LNCaP clone FGC (cell line): ENCODE results near the gene SAMD14.

Experiments
- DNase-seq: peaks from one replicate; pipeline ENCODE4 v3.0.0-alpha.2; 2011; ENCODE audit warnings: low read depth
- H3K4me3 ChIP-seq: 2 replicates; pipeline ENCODE4 v1.5.1; 2011; ENCODE audit warnings: mild to moderate bottlenecking, low read depth, low read length, control low read depth
- CTCF ChIP-seq: IDR thresholded peaks from 2 replicates; pipeline ENCODE4 v1.5.1; 2012; ENCODE audit warnings: mild to moderate bottlenecking; ENCODE audit not compliant: control insufficient read depth, insufficient read depth; ENCODE audit errors: extremely low read depth

Gene SAMD14

GRCh38 chr17:50141745-50142110, 11.8 kb upstream of the SAMD14 start:
- DNase-seq, result no peak

GRCh38 chr17:50141026-50141744, 11.2 kb upstream of the SAMD14 start:
- TF ChIP-seq CTCF, result no peak

More at GRCh38 chr17:50141745-50142110, 11.8 kb upstream of the SAMD14 start:
- H3K4me3 ChIP-seq, result no peak overlapping the region
- no peak for TF ChIP-seq CTCF

GRCh38 chr17:50139950-50140885, 10.3 kb upstream of the SAMD14 start:
- H3K4me3 ChIP-seq, result no peak overlapping the region
- peak; percentile 87 for TF ChIP-seq CTCF
- no peak for DNase-seq

More at GRCh38 chr17:50141026-50141744, 11.2 kb upstream of the SAMD14 start:
- no peak for DNase-seq
- no peak overlapping the region for H3K4me3 ChIP-seq

GRCh38 chr17:50139185-50139783, 9.3 kb upstream of the SAMD14 start:
- TF ChIP-seq CTCF, result no peak
- no peak overlapping the region for H3K4me3 ChIP-seq
- DNase-seq, result no peak

GRCh38 chr17:50137042-50137441, 7.1 kb upstream of the SAMD14 start:
- no peak for TF ChIP-seq CTCF
- DNase-seq, result no peak
- no peak overlapping the region for H3K4me3 ChIP-seq

GRCh38 chr17:50136096-50136687, 6.2 kb upstream of the SAMD14 start:
- no peak for DNase-seq

More at GRCh38 chr17:50136096-50136687, 6.2 kb upstream of the SAMD14 start:
- H3K4me3 ChIP-seq, result no peak overlapping the region
- TF ChIP-seq CTCF, result no peak
